HT-29 (cell line): ENCODE measurements around the gene TMA7B. TPM values are rescaled to one million over a fixed set of nuclear protein-coding genes. Genes with fewer than 3 reads are reported as not detected.
A peak's percentile ranks its signal among the peaks of the same experiment; 100 is the strongest.
"Not testable (repeated sequence)": the region's sequence is repeated elsewhere in the genome, so short reads cannot be mapped to it uniquely, and the experiment has no call there.

Source experiments
- DNase-seq: peaks from one replicate; pipeline ENCODE4 v3.0.0-alpha.2; 2015; ENCODE audit warnings: low spot score
- total RNA-seq: library from RNA; depleted of rRNA; stranded (reverse); fragments of >200 nt; shearing (Covaris generic); gene quantifications from 2 replicates; pipeline ENCODE4 v1.2.3, GENCODE V29; 2014

TMA7B gene
- total RNA-seq, 1 experiment from 2014 or later: not detected

GRCh38 chr22:39932918-39933649 lies 27.1 kb upstream of the TMA7B start:
- DNase-seq: peak; percentile 29

DNA sequence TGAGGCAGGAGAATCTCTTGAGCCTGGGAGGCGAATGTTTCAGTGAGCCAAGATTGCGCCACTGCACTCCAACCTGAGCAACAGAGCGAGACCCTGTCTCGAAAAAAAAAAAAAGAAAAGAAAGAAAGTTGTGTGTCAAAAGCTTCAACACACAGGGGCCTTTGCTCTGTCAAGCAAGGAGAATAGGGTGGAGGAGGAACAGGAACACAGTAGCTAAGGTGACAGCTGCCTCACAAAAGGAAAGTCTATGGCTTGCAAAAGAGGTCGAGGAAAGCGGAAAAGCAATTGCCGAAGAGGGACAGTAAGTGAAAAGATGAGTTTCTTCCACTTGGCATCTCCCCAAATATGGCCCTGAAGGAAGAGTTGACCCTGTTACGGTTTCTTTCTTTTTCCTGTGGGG lies 26.5 kb upstream of the TMA7B start:
- DNase-seq: no peak

GRCh38 chr22:39935116-39935515 lies 25.1 kb upstream of the TMA7B start:
- DNase-seq: no peak

- DNase-seq: no peak
Observed at GRCh38 chr22:39935612-39936011, 24.6 kb upstream of the TMA7B start.

DNA sequence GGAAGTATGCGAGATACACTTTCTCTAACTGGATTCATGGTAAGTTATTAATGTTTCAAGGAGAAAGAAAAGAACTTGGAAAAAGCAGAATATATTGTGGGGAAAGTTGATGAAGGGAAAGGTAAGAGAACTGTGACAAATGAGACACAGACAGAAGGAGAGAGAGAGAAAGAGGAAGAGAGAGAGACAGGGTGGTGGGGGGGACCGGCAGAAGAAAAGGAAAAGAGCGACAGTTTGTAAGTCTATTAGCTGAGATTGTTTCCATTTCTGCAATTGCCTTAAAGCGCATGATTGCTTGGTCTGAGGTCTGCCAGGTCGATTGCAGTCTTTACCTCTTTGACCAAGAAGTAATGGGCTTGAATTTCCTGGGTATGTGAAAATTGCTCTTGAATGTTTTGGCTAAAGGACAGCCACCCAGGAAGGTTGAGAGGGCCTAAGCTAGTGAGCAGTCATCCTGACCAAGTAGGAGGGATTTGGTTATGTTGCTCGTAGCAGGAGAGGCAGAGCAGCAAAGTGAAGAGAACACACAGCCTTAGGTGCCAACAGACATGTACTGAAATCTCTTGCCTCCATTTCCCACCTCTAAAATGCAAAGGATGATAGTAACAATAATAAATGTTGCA lies 23.6 kb upstream of the TMA7B start:
- no peak for DNase-seq

DNA sequence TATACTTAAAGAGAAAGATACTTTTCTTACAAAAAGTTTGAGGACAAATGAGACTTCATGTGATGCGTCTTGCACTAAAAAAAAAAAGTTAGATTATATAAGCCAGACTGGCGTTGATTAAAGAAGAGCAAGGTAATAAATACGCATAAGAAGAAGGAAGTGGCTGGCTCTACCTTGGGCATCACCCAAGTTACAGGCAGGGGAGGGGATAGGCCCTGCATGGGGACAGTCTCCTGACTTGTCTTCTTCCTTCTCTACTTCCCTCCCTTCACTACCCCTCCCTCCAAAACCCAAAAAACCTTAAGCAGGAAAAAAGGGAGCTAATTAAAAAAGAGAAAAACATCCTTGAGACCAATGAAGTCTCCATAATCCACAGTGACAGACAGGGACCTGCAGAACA lies 22.3 kb upstream of the TMA7B start:
- no peak for DNase-seq

DNA sequence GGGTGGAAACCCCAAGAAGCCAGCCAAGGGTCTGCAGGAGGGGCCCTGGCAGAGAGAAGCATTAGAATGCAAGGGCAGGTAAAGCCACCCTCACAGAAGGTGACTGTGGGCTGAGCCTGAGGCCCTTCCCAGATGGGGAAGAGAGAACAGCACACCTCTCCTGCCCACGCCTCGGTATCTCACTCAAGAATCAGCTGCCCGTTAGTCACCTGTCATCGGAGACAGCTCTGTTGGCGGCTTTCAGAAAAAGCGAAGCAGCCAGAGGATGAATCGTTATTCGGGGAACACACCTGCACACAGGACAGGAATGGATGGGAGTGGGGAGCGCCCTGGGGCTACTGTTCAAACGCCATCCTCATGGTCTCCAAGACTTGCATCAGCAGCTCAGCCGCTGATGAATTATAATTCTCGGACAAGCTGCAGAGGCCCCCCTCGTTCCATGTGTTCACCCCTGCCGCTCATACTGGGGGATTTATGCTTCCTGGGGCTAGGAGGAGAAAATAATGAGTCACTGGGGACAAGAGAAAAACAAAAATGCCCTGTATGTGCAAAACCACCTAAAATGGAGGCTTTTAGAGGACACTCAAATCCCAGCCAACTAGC lies 21.6 kb upstream of the TMA7B start:
- no peak for DNase-seq

DNA sequence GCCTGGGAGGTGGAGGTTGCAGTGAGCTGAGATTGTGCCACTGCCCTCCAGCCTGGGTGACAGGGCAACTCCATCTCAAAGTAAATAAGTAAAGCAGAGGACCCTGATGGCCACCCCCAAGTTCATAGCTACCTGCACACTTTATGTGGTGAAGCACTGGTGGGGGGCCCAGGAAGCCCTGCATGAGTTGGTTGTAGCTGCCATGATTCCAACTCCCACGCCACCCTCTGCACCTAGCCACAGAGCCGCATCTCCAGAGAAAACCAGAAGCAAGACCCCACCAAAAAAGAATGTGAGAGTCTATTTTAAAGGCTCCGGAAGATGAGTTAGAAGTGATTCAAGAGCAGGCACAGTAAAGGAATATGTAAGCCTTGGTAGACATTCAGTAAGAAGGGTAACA lies 20.4 kb upstream of the TMA7B start:
- DNase-seq: no peak

DNA sequence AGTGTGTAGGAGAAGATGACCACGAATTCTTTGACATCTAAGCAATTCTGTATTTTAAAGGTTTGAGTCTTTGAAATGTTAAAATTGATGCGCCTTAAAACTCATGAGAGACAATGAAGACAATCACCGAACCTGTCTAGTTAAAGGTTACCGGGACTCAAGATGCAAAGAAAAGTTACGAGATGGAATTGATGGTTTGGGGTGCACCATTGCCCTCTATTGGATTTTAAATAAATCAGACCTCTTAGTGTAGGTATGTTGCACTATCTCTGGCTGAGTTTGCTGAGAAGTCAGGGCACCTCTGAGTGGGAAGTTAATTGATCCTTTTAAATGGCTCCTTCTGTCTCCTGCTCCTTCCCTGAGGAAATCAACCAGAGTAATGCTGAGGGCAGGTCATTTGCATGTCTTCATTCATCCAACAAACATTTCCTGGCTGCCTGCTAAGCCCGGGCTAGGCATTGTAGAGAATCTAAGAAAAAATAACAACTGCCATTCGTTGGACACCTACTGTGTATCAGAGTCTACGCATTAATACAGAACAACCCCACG lies 19.4 kb upstream of the TMA7B start:
- DNase-seq: no peak

DNA sequence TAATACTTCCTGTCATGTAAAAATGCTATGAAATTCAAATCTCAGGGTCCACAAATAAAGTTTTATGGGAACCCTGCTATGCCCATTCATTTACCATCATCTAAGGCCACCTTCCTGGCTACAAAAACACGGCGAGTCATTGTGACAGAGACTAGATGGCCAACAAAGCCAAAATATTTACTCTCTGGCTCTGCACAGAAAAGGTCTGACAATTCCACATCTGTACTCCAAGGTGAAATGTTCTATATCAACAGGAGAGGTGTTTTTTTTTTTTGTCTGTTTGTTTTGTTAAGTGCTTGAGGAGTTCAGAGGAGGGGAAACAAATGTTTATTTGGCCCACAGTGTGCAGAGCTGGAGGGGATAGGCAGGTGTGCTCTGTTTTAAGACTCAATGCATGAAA lies 18.6 kb upstream of the TMA7B start:
- DNase-seq: no peak

DNA sequence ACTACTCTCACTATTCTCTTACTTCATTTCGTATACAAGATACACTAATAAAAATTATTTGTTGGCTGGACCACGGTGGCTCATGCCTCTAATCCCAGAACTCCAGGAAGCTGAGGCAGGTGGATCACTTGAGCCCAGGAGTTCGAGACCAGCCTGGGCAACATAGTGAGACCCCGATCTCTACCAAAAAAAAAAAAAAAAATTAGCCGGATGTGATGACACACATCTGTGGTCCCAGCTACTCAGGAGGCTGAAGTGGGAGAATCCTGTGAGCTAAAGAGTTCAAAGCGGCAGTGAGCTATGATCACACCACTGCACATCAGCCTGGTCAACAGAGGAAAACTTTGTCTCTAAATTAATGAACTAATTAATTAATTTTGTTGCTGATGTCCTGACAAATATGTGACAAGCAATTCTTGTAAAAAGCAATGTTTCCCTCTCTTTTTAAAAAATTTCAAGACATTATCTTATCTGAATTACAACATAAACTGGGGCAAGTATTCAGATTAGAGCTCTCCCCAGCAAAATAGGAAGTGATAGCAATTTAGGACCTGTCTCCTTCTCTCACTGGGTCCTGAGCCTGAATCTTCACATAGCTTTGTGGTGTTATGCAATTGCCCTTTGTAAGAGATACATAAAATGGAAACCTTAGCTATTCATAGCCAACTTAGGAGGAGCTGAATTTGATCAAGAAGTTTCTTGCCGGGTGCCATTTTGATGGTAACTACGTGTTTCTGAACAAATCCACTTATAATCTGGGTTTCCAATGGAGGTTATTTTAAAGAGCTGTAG lies 17.6 kb upstream of the TMA7B start:
- DNase-seq: no peak

DNA sequence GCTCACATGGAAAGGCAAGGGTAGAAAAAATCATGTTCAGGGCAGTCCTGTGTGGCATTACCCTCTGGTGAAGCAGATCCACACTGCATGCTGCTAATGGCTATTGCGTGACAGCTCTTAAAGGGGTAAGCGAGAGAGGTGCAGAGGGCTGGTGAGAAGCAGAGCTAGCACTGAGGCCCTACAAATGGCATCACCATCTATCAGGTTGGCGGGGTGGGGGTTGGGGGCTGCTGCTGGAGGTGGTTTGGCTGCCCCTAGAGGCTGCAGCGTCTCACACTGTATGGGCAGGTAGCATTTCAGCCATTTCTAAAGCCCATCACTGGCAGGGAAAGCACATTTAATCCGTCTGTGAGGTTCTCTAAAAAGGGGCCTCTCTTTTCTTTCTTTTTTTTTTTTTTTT lies 16.9 kb upstream of the TMA7B start:
- DNase-seq: no peak

DNA sequence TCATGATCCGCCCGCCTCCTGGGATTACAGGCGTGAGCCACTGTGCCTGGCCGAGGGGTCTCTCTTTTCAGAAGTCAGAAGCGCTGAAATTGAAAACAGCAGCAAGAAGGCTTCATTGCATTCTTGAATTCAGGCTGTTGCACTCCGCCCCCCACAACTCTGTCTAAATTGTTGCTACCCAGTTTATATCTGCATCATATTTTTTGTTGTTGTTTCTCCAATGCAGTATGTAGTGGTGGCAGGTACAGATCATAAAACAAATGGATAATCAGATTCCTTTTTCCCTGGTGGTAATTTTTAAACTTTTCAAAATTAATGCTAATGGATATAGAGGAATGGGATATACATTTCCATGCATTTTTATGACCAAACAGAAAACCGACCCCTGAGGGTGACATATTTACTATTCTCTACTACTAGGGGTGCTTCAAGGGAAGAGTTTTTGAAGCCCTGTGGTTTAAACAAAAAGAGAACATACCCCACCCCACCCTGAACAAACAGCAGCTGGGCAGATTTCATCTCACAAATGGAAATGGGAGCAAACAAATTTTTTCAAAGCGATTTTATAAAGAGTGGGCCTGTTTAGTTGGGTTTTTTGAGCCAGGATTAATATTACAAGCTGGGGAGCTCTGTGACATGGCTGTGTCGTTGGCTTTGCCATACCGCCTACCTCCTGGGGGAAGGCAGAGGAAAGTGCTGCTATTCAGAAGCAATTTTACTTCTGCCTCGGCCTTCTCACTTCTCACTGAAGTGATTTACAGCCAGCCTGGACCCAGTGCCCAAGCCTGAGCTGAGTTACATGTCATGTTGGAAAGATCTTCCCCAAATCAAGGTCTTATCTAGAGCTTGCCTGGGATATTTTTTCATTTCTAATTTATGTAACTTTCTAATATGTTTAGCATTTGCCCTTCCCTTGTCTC lies 16.0 kb upstream of the TMA7B start:
- no peak for DNase-seq

DNA sequence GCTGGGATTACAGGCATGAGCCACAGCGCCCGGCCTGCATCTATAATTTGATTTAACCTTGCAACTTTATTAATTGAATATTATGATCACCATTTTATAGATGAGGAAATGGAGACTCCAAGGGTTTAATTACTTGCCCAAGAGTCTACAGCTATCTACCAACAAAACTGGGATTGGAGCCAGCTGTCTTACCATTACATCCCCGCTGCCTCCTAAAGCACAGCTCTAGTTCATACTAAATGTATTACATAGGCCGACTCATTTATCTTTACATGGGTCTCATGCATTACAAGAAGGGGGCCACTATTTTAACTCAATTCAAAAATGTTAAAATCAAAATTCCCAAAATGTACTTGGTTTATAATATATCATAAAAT lies 14.1 kb upstream of the TMA7B start:
- no peak for DNase-seq

GRCh38 chr22:39946503-39947219 lies 13.5 kb upstream of the TMA7B start:
- DNase-seq: no peak

DNA sequence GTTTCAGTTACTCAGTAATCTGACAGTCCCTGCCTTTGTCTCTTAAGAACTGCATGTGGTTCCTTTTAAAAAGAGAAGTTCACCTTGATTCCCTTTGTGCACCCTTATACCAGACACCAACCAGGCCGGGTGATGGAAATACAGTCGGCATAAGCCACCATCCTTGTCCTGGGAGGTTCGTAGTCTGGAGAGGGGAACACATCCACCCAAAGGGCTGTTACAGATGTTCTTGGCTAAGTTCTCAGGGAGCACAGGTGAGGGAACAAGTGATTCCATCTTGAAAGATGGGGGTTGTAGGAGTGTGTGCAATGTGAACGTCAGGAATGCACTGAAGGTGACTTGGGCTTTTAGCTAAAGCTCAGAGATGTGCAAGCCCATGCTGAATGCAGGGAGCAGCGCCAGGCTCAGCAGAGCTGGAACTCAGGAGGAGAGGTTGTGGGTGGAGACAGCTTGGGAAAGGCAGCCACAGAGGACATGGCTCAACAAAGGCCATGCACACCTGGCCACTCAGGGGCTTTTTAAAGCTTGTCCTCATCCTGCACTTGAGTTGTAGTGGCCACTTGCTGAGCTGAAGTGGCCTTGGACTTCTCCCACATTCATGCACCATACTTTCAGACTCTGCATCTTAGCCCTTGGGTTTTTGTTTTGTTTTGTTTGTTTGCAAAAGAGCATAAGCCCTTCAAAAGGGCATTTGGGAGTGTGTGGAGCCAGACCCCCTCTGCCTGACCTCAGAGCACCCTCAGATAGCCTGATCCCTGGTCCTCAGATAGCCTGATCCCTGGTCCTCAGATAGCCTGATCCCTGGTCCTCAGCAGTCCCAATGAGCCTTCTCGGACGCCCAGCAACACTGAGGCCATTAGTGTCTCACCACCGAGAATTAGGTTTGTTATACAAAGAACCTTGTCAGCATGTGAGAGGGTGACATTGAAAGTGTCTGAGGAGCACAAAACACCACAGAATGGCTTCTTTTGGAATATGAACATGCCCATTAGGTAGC lies 12.7 kb upstream of the TMA7B start:
- no peak for DNase-seq

DNA sequence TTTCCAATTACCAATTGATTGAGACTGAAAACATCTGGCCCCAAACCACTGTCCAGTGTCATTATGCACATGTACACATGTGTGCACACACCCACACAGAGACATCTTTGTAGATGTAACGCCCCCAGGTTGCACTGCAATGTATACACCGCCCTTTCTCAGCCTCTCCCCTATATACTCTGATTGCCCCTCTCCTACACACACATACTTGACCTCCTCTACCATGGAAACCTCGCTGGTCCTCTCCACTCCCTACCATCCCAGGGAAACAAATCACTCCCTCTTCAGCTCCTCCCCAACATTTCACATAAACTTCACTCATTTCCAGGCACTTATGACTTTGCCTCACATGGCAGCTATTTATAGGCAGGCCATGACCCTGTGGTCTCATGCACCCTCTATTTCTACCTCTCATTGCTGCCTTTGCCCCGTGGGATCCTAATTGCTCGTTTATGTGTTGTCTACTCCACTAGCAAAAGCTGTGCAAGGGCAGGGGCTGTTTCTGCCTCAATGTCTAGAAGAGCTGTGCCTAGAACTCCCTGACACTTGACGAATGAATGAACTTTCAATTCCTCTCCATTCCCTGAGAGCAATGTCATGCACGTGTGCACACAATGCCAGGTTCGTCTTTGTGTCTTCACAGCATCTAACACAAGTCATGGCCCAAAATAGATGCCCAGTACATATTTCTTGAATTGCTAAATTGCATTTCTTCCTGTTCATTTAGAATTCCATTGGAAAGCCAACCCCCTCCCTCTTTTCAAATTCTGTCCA lies 10.0 kb upstream of the TMA7B start:
- DNase-seq: no peak

GRCh38 chr22:39951603-39952293 lies 8.4 kb upstream of the TMA7B start:
- not testable (repeated sequence) for DNase-seq
